HepG2 (cell line): ENCODE measurements around the gene MMS19. TPM values are rescaled to one million over a fixed set of nuclear protein-coding genes. Genes with fewer than 3 reads are reported as not detected.
A peak's percentile ranks its signal among the peaks of the same experiment; 100 is the strongest.

Experiments
- ARID2 ChIP-seq: sonication (generic); formaldehyde crosslinking; IDR thresholded peaks from 2 replicates; pipeline ENCODE4 v1.8.1; 2022; ENCODE audit warnings: mild to moderate bottlenecking, missing genetic modification reagents, borderline replicate concordance
- ASH2L ChIP-seq: fragments of 300-600, 200-600 bp; sonication (generic); IDR thresholded peaks from 2 replicates; pipeline ENCODE4 v1.7.0; 2017; ENCODE audit warnings: low read depth, mild to moderate bottlenecking, moderate library complexity, mixed read lengths, low read length; ENCODE audit not compliant: insufficient read length
- ATRX ChIP-seq: sonication (generic); formaldehyde crosslinking; IDR thresholded peaks from 2 replicates; pipeline ENCODE4 v1.4.0; 2020; ENCODE audit warnings: missing genetic modification reagents, borderline replicate concordance
- BCL3 ChIP-seq: sonication (generic); formaldehyde crosslinking; IDR thresholded peaks from 2 replicates; pipeline ENCODE4 v1.5.1; 2020; ENCODE audit warnings: mild to moderate bottlenecking, missing genetic modification reagents, moderate library complexity
- GPN1 ChIP-seq: sonication (generic); formaldehyde crosslinking; IDR thresholded peaks from 2 replicates; pipeline ENCODE4 v1.5.1; 2020; ENCODE audit warnings: missing genetic modification reagents, borderline replicate concordance
- GTF2F1 ChIP-seq: fragments of 150-350 bp; IDR thresholded peaks from 2 replicates; pipeline ENCODE4 v1.6.1; 2014; ENCODE audit warnings: low read length
- NR2F2 ChIP-seq: IDR thresholded peaks from 2 replicates; pipeline ENCODE4 v1.6.1; 2012; ENCODE audit warnings: low read depth, inconsistent platforms, borderline replicate concordance
- PAXIP1 ChIP-seq: sonication (generic); formaldehyde crosslinking; conservative IDR thresholded peaks from 2 replicates; pipeline ENCODE4 v1.4.0; 2020; ENCODE audit warnings: mild to moderate bottlenecking, missing genetic modification reagents, moderate library complexity
- RAD51 ChIP-seq: fragments of 450-650 bp; IDR thresholded peaks from 2 replicates; pipeline ENCODE4 v1.6.1; 2016; ENCODE audit warnings: borderline replicate concordance
- RBFOX2 ChIP-seq: fragments of 200-400 bp; formaldehyde crosslinking; IDR thresholded peaks from 2 replicates; pipeline ENCODE4 v1.6.1; 2017; ENCODE audit warnings: low read depth, mild to moderate bottlenecking, low read length
- RFXANK ChIP-seq: IDR thresholded peaks from 2 replicates; pipeline ENCODE4 v1.6.1; 2016
- SIN3A ChIP-seq: IDR thresholded peaks from 2 replicates; pipeline ENCODE4 v1.6.1; 2011; ENCODE audit warnings: low read depth, mild to moderate bottlenecking, control low read depth, low read length, borderline replicate concordance
- SKI ChIP-seq: fragments of 450-650 bp; IDR thresholded peaks from one replicate; pipeline ENCODE4 v1.6.1; 2018; ENCODE audit warnings: mild to moderate bottlenecking; ENCODE audit not compliant: partially characterized antibody
- TBL1XR1 ChIP-seq: fragments of 150-350 bp; IDR thresholded peaks from 2 replicates; pipeline ENCODE4 v1.6.1; 2014; ENCODE audit warnings: borderline replicate concordance, low read length; ENCODE audit not compliant: partially characterized antibody
- YEATS4 ChIP-seq: sonication (generic); formaldehyde crosslinking; IDR thresholded peaks from 2 replicates; pipeline ENCODE4 v1.4.0; 2020; ENCODE audit warnings: missing genetic modification reagents, borderline replicate concordance
- ZNF143 ChIP-seq: sonication (generic); formaldehyde crosslinking; IDR thresholded peaks from 2 replicates; pipeline ENCODE4 v1.4.0; 2020; ENCODE audit warnings: missing genetic modification reagents
- ZNF577 ChIP-seq: sonication (generic); formaldehyde crosslinking; IDR thresholded peaks from 2 replicates; pipeline ENCODE4 v1.4.0; 2020; ENCODE audit warnings: mild to moderate bottlenecking, low read depth, missing genetic modification reagents, borderline replicate concordance
- ZNF598 ChIP-seq: sonication (generic); formaldehyde crosslinking; IDR thresholded peaks from 2 replicates; pipeline ENCODE4 v1.5.1; 2020; ENCODE audit warnings: mild to moderate bottlenecking, missing genetic modification reagents, borderline replicate concordance
- ZNF644 ChIP-seq: IDR thresholded peaks from 2 replicates; pipeline ENCODE4 v1.6.1; 2016; ENCODE audit warnings: low read depth
- ZNF678 ChIP-seq: sonication (generic); formaldehyde crosslinking; IDR thresholded peaks from 2 replicates; pipeline ENCODE4 v1.4.0; 2020; ENCODE audit warnings: mild to moderate bottlenecking, missing genetic modification reagents
- ZNF709 ChIP-seq: sonication (generic); formaldehyde crosslinking; IDR thresholded peaks from 2 replicates; pipeline ENCODE4 v1.5.0; 2020; ENCODE audit warnings: mild to moderate bottlenecking, missing genetic modification reagents
- ZNF780A ChIP-seq: sonication (generic); formaldehyde crosslinking; IDR thresholded peaks from 2 replicates; pipeline ENCODE4 v1.8.0; 2022; ENCODE audit warnings: mild to moderate bottlenecking, missing genetic modification reagents, moderate library complexity
- ZNF788 ChIP-seq: sonication (generic); formaldehyde crosslinking; IDR thresholded peaks from 2 replicates; pipeline ENCODE4 v1.5.0; 2020; ENCODE audit warnings: mild to moderate bottlenecking, missing genetic modification reagents, borderline replicate concordance
- ZNF83 ChIP-seq: sonication (generic); formaldehyde crosslinking; IDR thresholded peaks from 2 replicates; pipeline ENCODE4 v1.4.0; 2020; ENCODE audit warnings: missing genetic modification reagents, mild to moderate bottlenecking, borderline replicate concordance
- ZNF879 ChIP-seq: sonication (generic); formaldehyde crosslinking; IDR thresholded peaks from 2 replicates; pipeline ENCODE4 v1.8.1; 2023; ENCODE audit warnings: missing genetic modification reagents
- ZSCAN21 ChIP-seq: sonication (generic); formaldehyde crosslinking; IDR thresholded peaks from 2 replicates; pipeline ENCODE4 v1.8.0; 2022; ENCODE audit warnings: mild to moderate bottlenecking, missing genetic modification reagents, moderate library complexity, borderline replicate concordance
- ZZZ3 ChIP-seq: sonication (generic); formaldehyde crosslinking; IDR thresholded peaks from 2 replicates; pipeline ENCODE4 v1.4.0; 2020; ENCODE audit warnings: missing genetic modification reagents, mild to moderate bottlenecking, borderline replicate concordance
- polyA plus RNA-seq, 8 experiments: library from polyadenylated mRNA; depleted of rRNA in 3 of 8; stranded (reverse) in 7 of 8; unstranded in 1 of 8; fragments of >200 nt; fragmentation: Illumina TruSeq in 4 of 8; extraction: Trizol in 4 of 8; gene quantifications; 2 replicates each; pipeline versions ENCODE4 v1.2.1 to v1.2.3, GENCODE V29; 2011 to 2016; ENCODE audit warnings: low read depth in 4 of 8, missing spikeins in 1 of 8, mixed read lengths in 1 of 8; ENCODE audit not compliant: insufficient read depth in 1 of 8
- total RNA-seq, 5 experiments: library from RNA; depleted of rRNA; stranded (reverse); fragments of >200 nt; fragmentation: Illumina TruSeq; extraction: Trizol; gene quantifications; 2 replicates each; pipeline ENCODE4 v1.2.3, GENCODE V29; 2016; ENCODE audit warnings: low read depth in 1 of 5
- TF ChIP-seq, protein P1 (sequence below): sonication (generic); formaldehyde crosslinking; IDR thresholded peaks from 2 replicates; pipeline ENCODE4 v1.4.0; 2020; ENCODE audit warnings: missing genetic modification reagents

MMS19 gene
- total and polyA plus RNA-seq, 2 of the 13 experiments (the other 11 are each of a cell fraction or from before 2014, with no cell fraction given) = 76.4 to 107 TPM

DNA sequence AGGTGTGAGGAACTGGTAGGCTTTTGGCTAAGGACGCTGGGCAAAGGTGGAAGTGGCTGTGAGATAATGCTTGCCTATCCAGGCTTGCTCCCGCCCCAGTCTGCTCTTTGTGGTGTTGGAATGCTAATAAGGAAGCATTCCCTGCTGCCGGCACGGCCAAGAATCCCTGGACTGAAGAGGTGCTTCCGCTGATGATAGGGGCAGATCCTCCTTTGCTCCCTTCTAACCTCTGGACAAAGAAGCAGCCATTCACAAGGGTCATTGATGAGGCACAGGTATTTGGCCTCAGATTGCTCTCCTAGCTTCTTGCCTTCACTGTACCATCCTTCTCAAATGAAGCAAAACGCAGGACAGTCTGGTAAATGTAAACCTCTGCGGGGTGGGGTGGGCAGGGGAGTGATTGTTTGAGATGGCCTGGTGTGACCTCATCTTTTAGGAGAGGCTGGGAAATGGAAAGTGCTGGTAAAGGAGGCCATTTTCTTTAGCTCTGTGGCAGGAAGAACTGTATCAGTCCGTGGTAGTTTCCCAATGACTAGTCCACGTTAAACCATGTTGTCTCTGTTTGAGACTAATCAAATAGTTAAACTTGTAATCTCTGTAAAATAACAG, 70.5 kb downstream of the MMS19 start (continued):
- TF ChIP-seq PAXIP1 (CRISPR knock-in tag) (no peak), ZNF879 (CRISPR knock-in tag) (no peak), YEATS4 (CRISPR knock-in tag) (no peak), SKI (no peak), ZNF143 (CRISPR knock-in tag) (no peak), ZNF598 (CRISPR knock-in tag) (no peak), TBL1XR1 (no peak), ZNF709 (no peak), ZNF678 (CRISPR knock-in tag) (no peak), RBFOX2 (no peak), ZZZ3 (CRISPR knock-in tag) (no peak), ZNF577 (no peak), ZNF780A (CRISPR knock-in tag) (no peak), ZNF83 (CRISPR knock-in tag) (no peak), ZNF644 (CRISPR knock-in tag) (no peak), RAD51 (no peak), ATRX (CRISPR knock-in tag) (no peak), ASH2L (no peak), RFXANK (CRISPR knock-in tag) (no peak), ZNF788 (CRISPR knock-in tag) (no peak), ZSCAN21 (CRISPR knock-in tag) (no peak), GTF2F1 (no peak), NR2F2 (no peak), GPN1 (CRISPR knock-in tag) (no peak), BCL3 (CRISPR knock-in tag) (no peak), ARID2 (CRISPR knock-in tag) (no peak), SIN3A (0 out of 2 replicates have a peak, but pooled peaks have one; percentile 18)
- TF ChIP-seq, protein P1, sequence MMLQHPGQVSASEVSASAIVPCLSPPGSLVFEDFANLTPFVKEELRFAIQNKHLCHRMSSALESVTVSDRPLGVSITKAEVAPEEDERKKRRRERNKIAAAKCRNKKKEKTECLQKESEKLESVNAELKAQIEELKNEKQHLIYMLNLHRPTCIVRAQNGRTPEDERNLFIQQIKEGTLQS (CRISPR knock-in tag) = no peak
